SK-N-SH treated with all-trans-retinoic acid at 6 μM for 48 hours (cell line): ENCODE measurements around the gene DCTD.

Source experiments
- BACH2 ChIP-seq: fragments of 250-450 bp; sonication (Bioruptor Pico); IDR thresholded peaks from 2 replicates; pipeline ENCODE4 v1.9.0; 2021; ENCODE audit warnings: mild to moderate bottlenecking, borderline replicate concordance
- CSDC2 ChIP-seq: fragments of 250-450 bp; sonication (Bioruptor Pico); IDR thresholded peaks from 2 replicates; pipeline ENCODE4 v1.5.0; 2020; ENCODE audit warnings: mild to moderate bottlenecking, moderate library complexity
- TF ChIP-seq, protein P1 (sequence below): fragments of 250-450 bp; sonication (Bioruptor Pico); IDR thresholded peaks from 2 replicates; pipeline ENCODE4 v1.5.1; 2020; ENCODE audit warnings: low read depth, mild to moderate bottlenecking, moderate library complexity

DNA sequence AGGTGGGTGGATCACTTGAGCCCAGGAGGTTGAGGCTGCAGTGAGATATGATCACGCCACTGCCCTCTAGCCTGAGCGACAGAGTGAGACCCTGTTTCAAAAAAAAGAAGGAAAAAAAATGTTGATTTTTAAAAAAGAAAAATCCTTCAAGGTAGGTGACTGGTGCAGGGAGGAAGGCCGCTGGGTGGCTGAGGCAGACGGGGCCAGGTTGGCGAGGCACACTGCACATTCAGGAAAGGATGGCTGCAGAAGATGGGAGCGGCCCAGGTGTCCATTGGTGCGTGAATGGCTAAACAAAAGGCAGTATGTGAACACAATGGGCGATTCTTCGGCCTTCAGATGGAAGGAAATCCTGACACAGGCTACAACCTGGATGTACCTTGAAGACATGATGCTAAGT is 30.4 kb downstream of the DCTD start:
- TF ChIP-seq CSDC2 (CRISPR knock-in tag) (no peak), BACH2 (no peak)
- TF ChIP-seq, protein P1, sequence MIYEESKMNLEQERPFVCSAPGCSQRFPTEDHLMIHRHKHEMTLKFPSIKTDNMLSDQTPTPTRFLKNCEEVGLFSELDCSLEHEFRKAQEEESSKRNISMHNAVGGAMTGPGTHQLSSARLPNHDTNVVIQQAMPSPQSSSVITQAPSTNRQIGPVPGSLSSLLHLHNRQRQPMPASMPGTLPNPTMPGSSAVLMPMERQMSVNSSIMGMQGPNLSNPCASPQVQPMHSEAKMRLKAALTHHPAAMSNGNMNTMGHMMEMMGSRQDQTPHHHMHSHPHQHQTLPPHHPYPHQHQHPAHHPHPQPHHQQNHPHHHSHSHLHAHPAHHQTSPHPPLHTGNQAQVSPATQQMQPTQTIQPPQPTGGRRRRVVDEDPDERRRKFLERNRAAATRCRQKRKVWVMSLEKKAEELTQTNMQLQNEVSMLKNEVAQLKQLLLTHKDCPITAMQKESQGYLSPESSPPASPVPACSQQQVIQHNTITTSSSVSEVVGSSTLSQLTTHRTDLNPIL, result no peak
